GM12891 (cell line): ENCODE measurements around the gene PTPRR.

Experiments
- PAX5 ChIP-seq: IDR thresholded peaks from 2 replicates; pipeline ENCODE4 v1.6.1; 2011; ENCODE audit warnings: low read length, moderate library complexity, mild to moderate bottlenecking; ENCODE audit not compliant: insufficient read depth, severe bottlenecking
- POLR2A ChIP-seq: IDR thresholded peaks from 2 replicates; pipeline ENCODE4 v1.6.1; 2011; ENCODE audit warnings: low read depth, low read length, control low read depth
- POLR2AphosphoS5 ChIP-seq: IDR thresholded peaks from 2 replicates; pipeline ENCODE4 v1.6.1; 2011; ENCODE audit warnings: low read depth, low read length, control low read depth

DNA sequence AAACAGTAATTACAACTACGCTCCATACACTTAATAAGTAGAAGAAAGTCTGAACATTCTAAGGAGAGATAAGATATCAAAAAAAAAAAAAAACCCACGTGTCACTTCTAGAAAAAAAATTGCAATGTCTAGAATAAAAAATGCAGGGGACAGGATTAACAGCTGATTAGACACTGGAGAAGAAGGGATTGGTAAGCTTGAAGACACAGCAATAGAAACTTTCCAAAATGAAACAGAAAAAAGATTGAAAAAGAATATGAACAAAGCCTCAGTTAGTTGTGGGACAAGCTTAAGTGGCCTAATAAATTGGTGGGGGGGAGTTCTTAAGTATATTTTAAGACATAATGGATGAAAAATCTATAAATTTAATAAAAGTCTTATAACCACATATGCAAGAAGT lies 105.5 kb downstream of the PTPRR start:
- TF ChIP-seq POLR2AphosphoS5: no peak
- no peak for TF ChIP-seq PAX5
- no peak for TF ChIP-seq POLR2A
